ENCODE results near the gene PTPRN2. TPM values are rescaled to one million over a fixed set of nuclear protein-coding genes. Genes with fewer than 3 reads are reported as not detected.
"Not testable (repeated sequence)": the region's sequence is repeated elsewhere in the genome, so short reads cannot be mapped to it uniquely, and the experiment has no call there.

Gene PTPRN2
- total RNA-seq, 2 donors from 2014 or later: 26.1 to 55.5 TPM

DNA sequence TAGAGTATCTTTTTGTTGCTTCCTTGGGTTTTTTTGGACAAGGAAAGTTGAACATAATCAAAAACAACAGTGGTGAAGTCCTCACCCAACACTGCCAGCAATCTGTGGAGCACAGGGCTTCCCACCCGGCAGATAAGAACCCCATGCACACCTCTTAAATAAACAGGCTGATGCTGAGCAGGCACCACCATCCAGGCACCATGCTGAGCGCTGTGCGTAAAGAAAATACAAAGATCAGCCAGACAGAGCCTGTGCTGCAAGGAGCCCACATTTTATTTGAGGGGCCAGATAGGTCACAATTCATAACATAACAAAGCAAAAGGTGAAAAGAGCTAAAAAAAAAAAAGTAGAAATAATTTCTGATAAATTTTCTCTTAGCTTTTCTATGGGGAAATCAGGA lies 231.2 kb downstream of the PTPRN2 start:
- TF ChIP-seq POLR2AphosphoS5 (IDR thresholded peaks at IDR 0.05) (no peak), POLR2A (IDR thresholded peaks at IDR 0.05) (no peak)
- TF ChIP-seq, protein P1, sequence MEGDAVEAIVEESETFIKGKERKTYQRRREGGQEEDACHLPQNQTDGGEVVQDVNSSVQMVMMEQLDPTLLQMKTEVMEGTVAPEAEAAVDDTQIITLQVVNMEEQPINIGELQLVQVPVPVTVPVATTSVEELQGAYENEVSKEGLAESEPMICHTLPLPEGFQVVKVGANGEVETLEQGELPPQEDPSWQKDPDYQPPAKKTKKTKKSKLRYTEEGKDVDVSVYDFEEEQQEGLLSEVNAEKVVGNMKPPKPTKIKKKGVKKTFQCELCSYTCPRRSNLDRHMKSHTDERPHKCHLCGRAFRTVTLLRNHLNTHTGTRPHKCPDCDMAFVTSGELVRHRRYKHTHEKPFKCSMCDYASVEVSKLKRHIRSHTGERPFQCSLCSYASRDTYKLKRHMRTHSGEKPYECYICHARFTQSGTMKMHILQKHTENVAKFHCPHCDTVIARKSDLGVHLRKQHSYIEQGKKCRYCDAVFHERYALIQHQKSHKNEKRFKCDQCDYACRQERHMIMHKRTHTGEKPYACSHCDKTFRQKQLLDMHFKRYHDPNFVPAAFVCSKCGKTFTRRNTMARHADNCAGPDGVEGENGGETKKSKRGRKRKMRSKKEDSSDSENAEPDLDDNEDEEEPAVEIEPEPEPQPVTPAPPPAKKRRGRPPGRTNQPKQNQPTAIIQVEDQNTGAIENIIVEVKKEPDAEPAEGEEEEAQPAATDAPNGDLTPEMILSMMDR (IDR thresholded peaks at IDR 0.05): no peak
- no peak for DNase-seq (ENCODE audit: low spot score)
- intact Hi-C loops (cut with DNase I): no loop called here
- no peaks in the 10 kb centered on the region for H3K36me3 ChIP-seq
- no peaks in the 10 kb centered on the region for H3K4me1 ChIP-seq (replicated peaks)
- H3K9me3 ChIP-seq: no peaks in the 10 kb centered on the region
- WGBS: 69% methylated on average over 3 of the region's 3 CpGs
- no peak overlapping the region for H3K27ac ChIP-seq
- H3K27me3 ChIP-seq (replicated peaks; ENCODE audit: insufficient read depth): no peaks in the 10 kb centered on the region
- H3K4me3 ChIP-seq: no peak overlapping the region

DNA sequence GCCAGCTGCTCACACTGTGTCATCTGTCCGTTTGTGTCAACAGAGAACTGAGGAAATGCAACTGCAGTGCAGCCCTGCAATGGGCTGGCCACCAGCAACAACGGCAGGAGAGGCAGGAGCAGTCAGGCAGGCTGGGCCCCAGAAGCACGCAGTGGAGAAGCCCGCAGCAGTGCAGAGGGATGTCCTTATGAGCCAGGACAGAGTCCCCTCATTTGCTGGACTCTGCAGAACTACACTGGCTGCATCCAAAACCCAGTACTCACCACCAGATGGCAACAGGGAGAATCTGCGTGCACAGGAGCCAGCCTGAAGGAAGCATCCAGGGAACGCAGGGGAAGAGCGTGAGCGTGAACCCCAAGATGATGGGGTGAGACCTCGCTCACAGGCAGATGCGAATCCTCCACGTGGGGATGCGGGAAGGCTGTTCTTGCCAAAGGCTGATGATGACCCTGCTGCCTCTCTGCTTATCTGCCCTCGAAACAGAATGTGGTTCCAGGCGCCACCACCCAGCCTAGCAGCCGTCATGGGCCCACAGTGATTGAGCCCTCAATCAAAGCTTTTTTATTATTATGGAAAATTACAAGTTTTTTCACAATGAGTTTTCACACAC lies 232.1 kb downstream of the PTPRN2 start:
- WGBS: 71% methylated on average over 15 of the region's 15 CpGs
- Histone ChIP-seq H3K4me3 (no peak overlapping the region), H3K36me3 (no peaks in the 10 kb centered on the region), H3K9me3 (no peaks in the 10 kb centered on the region), H3K27me3 (replicated peaks; ENCODE audit: insufficient read depth) (no peaks in the 10 kb centered on the region), H3K4me1 (replicated peaks) (no peaks in the 10 kb centered on the region), H3K27ac (no peak overlapping the region)
- no peak for DNase-seq (ENCODE audit: low spot score)
- intact Hi-C loops (cut with DNase I): no loop called here
- no peak for TF ChIP-seq POLR2AphosphoS5 (IDR thresholded peaks at IDR 0.05)
- TF ChIP-seq, protein P1 (IDR thresholded peaks at IDR 0.05): no peak
- TF ChIP-seq POLR2A (IDR thresholded peaks at IDR 0.05): no peak

DNA sequence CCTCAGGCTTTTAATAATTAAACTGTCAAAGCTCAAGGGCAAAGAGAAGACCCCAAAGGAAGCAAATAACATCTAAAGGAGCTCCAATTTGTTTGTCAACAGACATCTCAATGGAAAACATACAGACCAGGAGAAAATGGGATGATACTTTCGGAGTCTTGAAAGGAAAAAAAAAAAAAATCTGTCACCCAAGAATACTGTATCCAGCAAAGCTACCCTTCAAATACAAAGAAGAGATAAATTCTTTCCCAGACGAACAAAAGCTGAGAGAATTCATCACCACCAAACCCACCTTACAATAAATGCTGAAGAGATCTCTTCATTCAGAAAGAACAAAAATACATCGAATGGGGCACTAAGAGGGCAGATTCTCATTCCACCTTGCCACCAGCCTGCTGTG lies 232.8 kb downstream of the PTPRN2 start:
- intact Hi-C loops (cut with DNase I): no loop called here
- no peaks in the 10 kb centered on the region for H3K9me3 ChIP-seq
- H3K27ac ChIP-seq: no peak overlapping the region
- H3K27me3 ChIP-seq (replicated peaks; ENCODE audit: insufficient read depth): no peaks in the 10 kb centered on the region
- TF ChIP-seq, protein P1 (IDR thresholded peaks at IDR 0.05): no peak
- TF ChIP-seq POLR2AphosphoS5 (IDR thresholded peaks at IDR 0.05) (no peak), POLR2A (IDR thresholded peaks at IDR 0.05) (no peak)
- no peaks in the 10 kb centered on the region for H3K4me1 ChIP-seq (replicated peaks)
- WGBS: 91% methylated on average over 3 of the region's 3 CpGs
- no peaks in the 10 kb centered on the region for H3K36me3 ChIP-seq
- DNase-seq (ENCODE audit: low spot score): no peak
- H3K4me3 ChIP-seq: no peak overlapping the region

DNA sequence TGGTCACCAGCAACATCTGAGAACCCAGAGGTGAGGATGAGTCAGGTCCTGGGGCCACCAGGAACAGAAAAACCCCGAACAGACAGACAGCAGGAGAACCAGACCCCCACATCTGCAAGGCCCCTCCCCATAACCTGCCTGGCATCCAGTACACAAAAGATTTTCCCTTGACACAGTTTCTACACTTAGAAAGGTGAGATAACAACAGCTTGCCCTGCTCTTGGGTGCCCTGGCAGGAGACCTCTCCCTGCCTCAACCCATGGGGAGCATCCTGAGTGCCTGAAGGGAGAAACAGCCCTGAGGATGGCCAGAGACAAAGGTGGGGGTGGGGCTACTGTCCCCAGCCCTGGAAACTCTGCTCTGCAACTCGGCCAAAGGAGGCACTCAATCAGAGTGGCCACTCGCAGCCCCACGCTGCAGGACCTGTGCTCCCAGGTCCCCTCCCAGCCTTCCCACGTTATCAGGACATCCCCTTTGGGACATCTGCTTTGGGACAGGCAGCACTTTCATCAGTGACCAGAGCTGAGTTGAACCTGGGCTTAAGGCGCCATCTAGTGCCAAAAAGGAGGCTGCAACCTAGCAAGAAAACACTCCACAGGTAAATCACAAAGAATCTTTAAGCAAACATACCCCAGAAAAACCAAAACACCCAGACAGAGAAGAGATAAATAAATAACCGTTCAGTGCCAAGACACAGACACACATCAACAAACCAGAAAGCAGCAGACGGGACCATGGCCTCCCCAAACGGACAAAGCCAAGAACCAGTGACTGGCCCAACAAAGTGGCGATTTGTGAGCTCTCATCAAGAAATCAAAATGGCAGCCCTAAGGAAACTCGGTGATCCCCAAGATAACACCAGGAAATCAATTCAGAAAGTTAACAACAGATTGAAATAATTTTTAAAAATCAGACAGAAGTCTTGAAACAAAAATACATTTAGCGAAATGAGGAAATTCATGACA lies 233.7 kb downstream of the PTPRN2 start:
- H3K4me1 ChIP-seq (replicated peaks): no peaks in the 10 kb centered on the region
- no peak for DNase-seq (ENCODE audit: low spot score)
- H3K27me3 ChIP-seq (replicated peaks; ENCODE audit: insufficient read depth): no peaks in the 10 kb centered on the region
- H3K9me3 ChIP-seq: no peaks in the 10 kb centered on the region
- no peaks in the 10 kb centered on the region for H3K36me3 ChIP-seq
- TF ChIP-seq, protein P1 (IDR thresholded peaks at IDR 0.05): peak in 1 of 4 experiments; percentile 34
- TF ChIP-seq POLR2AphosphoS5 (IDR thresholded peaks at IDR 0.05): no peak
- intact Hi-C loops (cut with DNase I): no loop called here
- no peak overlapping the region for H3K4me3 ChIP-seq
- no peak overlapping the region for H3K27ac ChIP-seq
- WGBS: 55% methylated on average over 12 of the region's 12 CpGs

GRCh38 chr7:158351899-158352729 lies 235.5 kb downstream of the PTPRN2 start:
- H3K4me1 ChIP-seq (replicated peaks); intact Hi-C loops (cut with DNase I); H3K27me3 ChIP-seq (replicated peaks; ENCODE audit: insufficient read depth); H3K36me3 ChIP-seq; H3K27ac ChIP-seq; H3K9me3 ChIP-seq; H3K4me3 ChIP-seq; DNase-seq (ENCODE audit: low spot score): not testable (repeated sequence)
- WGBS: 85% methylated on average over 25 of the region's 30 CpGs
